K562 (cell line): Measurements from ENCODE around the gene PPP1R10. TPM values are rescaled to one million over a fixed set of nuclear protein-coding genes. Genes with fewer than 3 reads are reported as not detected.

Experiments
- AFF4 ChIP-seq: sonication (generic); formaldehyde crosslinking; IDR thresholded peaks from 2 replicates; pipeline ENCODE4 v1.8.0; 2023; ENCODE audit warnings: mild to moderate bottlenecking, missing genetic modification reagents
- CBX8 ChIP-seq: fragments of 200-600 bp; sonication (generic); IDR thresholded peaks from 2 replicates; pipeline ENCODE4 v1.6.1; 2012; ENCODE audit warnings: borderline replicate concordance, mixed run types, low read depth, mild to moderate bottlenecking, moderate library complexity, mixed read lengths, low read length, control low read depth, inconsistent platforms; ENCODE audit not compliant: poor library complexity, severe bottlenecking; ENCODE audit errors: extremely low read depth
- CGGBP1 ChIP-seq: fragments of 250-450 bp; sonication (Bioruptor Pico); IDR thresholded peaks from 2 replicates; pipeline ENCODE4 v1.9.0; 2021; ENCODE audit warnings: mild to moderate bottlenecking
- CTCFL ChIP-seq: IDR thresholded peaks from 2 replicates; pipeline ENCODE4 v1.6.1; 2011; ENCODE audit warnings: borderline replicate concordance, low read depth, mild to moderate bottlenecking, moderate library complexity, low read length; ENCODE audit not compliant: insufficient read depth, poor library complexity, severe bottlenecking
- GATAD2A ChIP-seq: fragments of 450-650 bp; IDR thresholded peaks from 2 replicates; pipeline ENCODE4 v1.6.1; 2017
- HBP1 ChIP-seq: fragments of 450-650 bp; formaldehyde crosslinking; IDR thresholded peaks from 2 replicates; pipeline ENCODE4 v1.4.0; 2022; ENCODE audit warnings: missing genetic modification characterization
- KAT7 ChIP-seq: sonication (generic); formaldehyde crosslinking; IDR thresholded peaks from 2 replicates; pipeline ENCODE4 v1.8.0; 2022; ENCODE audit warnings: missing genetic modification reagents, mild to moderate bottlenecking, borderline replicate concordance
- KDM1A ChIP-seq, 2 experiments: fragments of 450-650 bp; IDR thresholded peaks; 2 replicates each; pipeline ENCODE4 v1.6.1; 2016; ENCODE audit warnings: mild to moderate bottlenecking in 2 of 2
- MAX ChIP-seq: sonication (generic); formaldehyde crosslinking; IDR thresholded peaks from 2 replicates; pipeline ENCODE4 v1.9.0; 2022; ENCODE audit warnings: mild to moderate bottlenecking, missing genetic modification reagents
- MAZ ChIP-seq, 2 experiments: fragments of 450-650 bp in 1 of 2; sonication (generic) in 1 of 2; formaldehyde crosslinking; IDR thresholded peaks in 1 of 2; conservative IDR thresholded peaks in 1 of 2; 2 replicates each; pipeline versions ENCODE4 v1.4.0 to v1.5.0; 2020; ENCODE audit warnings: mild to moderate bottlenecking in 1 of 2, missing genetic modification reagents in 1 of 2
- MECOM ChIP-seq: fragments of 250-450 bp; sonication (Bioruptor Pico); IDR thresholded peaks from 2 replicates; pipeline ENCODE4 v1.8.0; 2022; ENCODE audit warnings: inconsistent platforms
- NFE2 ChIP-seq: IDR thresholded peaks from 2 replicates; pipeline ENCODE4 v1.6.1; 2014; ENCODE audit warnings: antibody characterized with exemption, low read depth
- RB1 ChIP-seq: fragments of 450-650 bp; IDR thresholded peaks from 2 replicates; pipeline ENCODE4 v1.6.1; 2017; ENCODE audit warnings: low read depth, mild to moderate bottlenecking
- RBFOX2 ChIP-seq: fragments of 200-400 bp; formaldehyde crosslinking; IDR thresholded peaks from 2 replicates; pipeline ENCODE4 v1.6.1; 2017; ENCODE audit warnings: low read depth, mild to moderate bottlenecking, low read length, moderate library complexity
- SAFB ChIP-seq: fragments of 200-400 bp; formaldehyde crosslinking; IDR thresholded peaks from 2 replicates; pipeline ENCODE4 v1.6.1; 2017; ENCODE audit warnings: low read depth, low read length, borderline replicate concordance
- SIRT6 ChIP-seq: IDR thresholded peaks from one replicate; pipeline ENCODE4 v1.6.1; 2012; ENCODE audit warnings: low read depth, mild to moderate bottlenecking, control low read depth, inconsistent platforms, low read length, moderate library complexity
- TBP ChIP-seq: optimal IDR thresholded peaks from 2 replicates; pipeline ENCODE3; 2011; ENCODE audit warnings: low read depth, low read length, improper control_type of control experiment
- ZNF431 ChIP-seq: sonication (generic); formaldehyde crosslinking; IDR thresholded peaks from 2 replicates; pipeline ENCODE4 v1.8.0; 2022; ENCODE audit warnings: mild to moderate bottlenecking, missing genetic modification reagents
- ZNF644 ChIP-seq: fragments of 200-800 bp; sonication (Bioruptor generic); IDR thresholded peaks from 2 replicates; pipeline ENCODE4 v1.6.1; 2016; ENCODE audit warnings: low read depth, missing genetic modification characterization, missing compliant biosample characterization
- polyA plus RNA-seq, 8 experiments: library from polyadenylated mRNA; depleted of rRNA in 4 of 8; stranded (reverse) in 5 of 8; unstranded in 3 of 8; fragments of >200 nt; fragmentation: Nextera tagmentation in 2 of 8; fragmentation: Illumina TruSeq in 1 of 8; extraction: Ambion mirVana in 2 of 8; extraction: Trizol in 1 of 8; gene quantifications; 2 replicates each; pipeline versions ENCODE4 v1.2.1 to v1.2.3, GENCODE V29; 2011 to 2014; ENCODE audit warnings: inconsistent platforms in 1 of 8, missing spikeins in 1 of 8
- total RNA-seq, 7 experiments: library from RNA; depleted of rRNA in 6 of 7; stranded (reverse); fragments of >200 nt in 6 of 7; fragmentation: Illumina TruSeq in 2 of 7; extraction: Trizol in 2 of 7; gene quantifications; 2 replicates each; pipeline versions ENCODE4 v1.2.1 to v1.2.3, GENCODE V29; 2011 to 2021; ENCODE audit warnings: low replicate concordance in 1 of 7

Gene PPP1R10
- total and polyA plus RNA-seq, 9 of the 15 experiments (the other 6 are each of a cell fraction or from before 2014, with no cell fraction given): 14.1 to 65.5 (median 32.6) TPM

GRCh38 chr6:30571075-30571761 is 45.8 kb downstream of the PPP1R10 start, which contains the start of gene ABCF1 (continued):
- peak; percentile 100 for TF ChIP-seq MAX (CRISPR knock-in tag)
- TF ChIP-seq CGGBP1 (CRISPR knock-in tag): no peak; the same call in 1 of the 2 replicates
- TF ChIP-seq MAZ (CRISPR knock-in tag; conservative IDR thresholded peaks at IDR 0.05 in 1 of 2, IDR thresholded peaks at IDR 0.05 in 1 of 2): peak; percentile 96 to 99
- TF ChIP-seq SIRT6: no peak
- TF ChIP-seq SAFB: no peak
- TF ChIP-seq CBX8: no peak
- TF ChIP-seq AFF4 (CRISPR knock-in tag): peak; percentile 96
- TF ChIP-seq KDM1A (IDR thresholded peaks at IDR 0.05): no peak
- peak; percentile 92 for TF ChIP-seq KAT7 (CRISPR knock-in tag)
- peak; percentile 88 for TF ChIP-seq HBP1 (CRISPR knock-in tag)
- TF ChIP-seq GATAD2A: no peak
- TF ChIP-seq MECOM (CRISPR knock-in tag): no peak
- no peak for TF ChIP-seq ZNF644 (tag)
- peak; percentile 65 for TF ChIP-seq TBP
- peak; percentile 95 for TF ChIP-seq RB1
- no peak for TF ChIP-seq CTCFL
- TF ChIP-seq NFE2: no peak
- no peak for TF ChIP-seq ZNF431 (CRISPR knock-in tag)
- peak; percentile 99 for TF ChIP-seq RBFOX2
